Measurements from ENCODE around the gene PTPRT.

PTPRT gene

DNA sequence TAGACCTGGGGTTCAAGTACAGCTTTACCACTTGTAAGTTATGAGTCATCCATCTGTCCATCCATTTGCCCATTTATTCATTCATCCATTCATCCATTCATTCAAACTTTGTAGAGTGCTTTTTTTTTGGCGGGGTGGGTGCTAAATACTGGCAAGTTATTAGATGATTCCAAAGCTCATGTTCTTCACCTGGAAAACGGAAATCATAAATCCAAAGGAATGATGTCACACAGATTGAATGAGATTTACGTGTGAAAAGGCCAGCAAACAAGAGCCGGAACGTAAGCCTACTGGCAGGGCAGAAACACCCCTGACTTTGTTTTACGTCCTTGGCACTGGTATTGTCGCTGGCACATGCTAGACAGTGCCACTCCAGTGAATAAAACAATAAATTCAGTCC lies 1090.6 kb downstream of the PTPRT start:
- no peak overlapping the region for H3K27ac ChIP-seq
- TF ChIP-seq, protein P1, sequence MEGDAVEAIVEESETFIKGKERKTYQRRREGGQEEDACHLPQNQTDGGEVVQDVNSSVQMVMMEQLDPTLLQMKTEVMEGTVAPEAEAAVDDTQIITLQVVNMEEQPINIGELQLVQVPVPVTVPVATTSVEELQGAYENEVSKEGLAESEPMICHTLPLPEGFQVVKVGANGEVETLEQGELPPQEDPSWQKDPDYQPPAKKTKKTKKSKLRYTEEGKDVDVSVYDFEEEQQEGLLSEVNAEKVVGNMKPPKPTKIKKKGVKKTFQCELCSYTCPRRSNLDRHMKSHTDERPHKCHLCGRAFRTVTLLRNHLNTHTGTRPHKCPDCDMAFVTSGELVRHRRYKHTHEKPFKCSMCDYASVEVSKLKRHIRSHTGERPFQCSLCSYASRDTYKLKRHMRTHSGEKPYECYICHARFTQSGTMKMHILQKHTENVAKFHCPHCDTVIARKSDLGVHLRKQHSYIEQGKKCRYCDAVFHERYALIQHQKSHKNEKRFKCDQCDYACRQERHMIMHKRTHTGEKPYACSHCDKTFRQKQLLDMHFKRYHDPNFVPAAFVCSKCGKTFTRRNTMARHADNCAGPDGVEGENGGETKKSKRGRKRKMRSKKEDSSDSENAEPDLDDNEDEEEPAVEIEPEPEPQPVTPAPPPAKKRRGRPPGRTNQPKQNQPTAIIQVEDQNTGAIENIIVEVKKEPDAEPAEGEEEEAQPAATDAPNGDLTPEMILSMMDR (IDR thresholded peaks at IDR 0.05), result no peak
- no peak for TF ChIP-seq ZFX (IDR thresholded peaks at IDR 0.05; ENCODE audit: borderline replicate concordance)

DNA sequence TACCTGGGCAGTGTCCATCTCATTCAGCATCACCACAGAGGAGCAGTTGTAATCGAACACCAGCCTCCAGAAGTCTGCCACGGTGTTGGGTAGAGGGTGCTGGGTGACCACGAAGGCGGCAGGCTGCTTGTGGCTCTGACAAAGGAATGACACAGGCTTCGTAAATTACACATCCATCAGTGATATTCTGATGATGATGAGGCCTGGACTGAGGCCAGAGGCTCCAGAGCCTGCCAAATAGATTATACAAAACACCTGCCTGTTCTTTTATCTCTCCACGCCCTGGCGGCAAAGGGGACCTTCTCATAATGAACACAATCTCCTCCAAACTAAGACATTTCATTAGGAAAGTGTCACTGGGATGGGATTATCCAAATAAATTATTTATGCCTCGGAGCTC lies 1091.3 kb downstream of the PTPRT start:
- TF ChIP-seq ZFX (IDR thresholded peaks at IDR 0.05; ENCODE audit: borderline replicate concordance), result no peak
- TF ChIP-seq, protein P1 (IDR thresholded peaks at IDR 0.05), result no peak
- H3K27ac ChIP-seq, result no peak overlapping the region

DNA sequence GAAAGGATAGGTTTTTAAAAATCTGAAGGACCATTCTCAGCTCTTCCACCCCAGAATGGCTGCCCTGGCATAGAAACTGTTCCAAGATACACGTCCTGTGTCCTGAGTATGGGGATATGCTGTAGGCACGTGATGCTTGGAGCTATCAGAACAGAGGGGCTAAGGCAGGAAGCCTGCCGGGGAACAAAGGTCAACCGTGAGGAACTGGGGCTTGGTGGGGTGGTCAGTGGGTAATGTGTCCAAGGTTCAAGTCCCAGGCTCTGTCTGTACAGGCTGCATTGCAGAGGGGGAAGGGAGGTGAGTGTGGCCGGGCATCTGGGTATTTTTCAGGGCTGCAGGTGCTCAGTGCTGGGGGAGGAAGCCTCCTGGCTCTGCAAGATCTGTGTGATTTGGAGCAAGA lies 1092.0 kb downstream of the PTPRT start:
- TF ChIP-seq, protein P1 (IDR thresholded peaks at IDR 0.05), result no peak
- no peak for TF ChIP-seq ZFX (IDR thresholded peaks at IDR 0.05; ENCODE audit: borderline replicate concordance)
- H3K27ac ChIP-seq, result no peak overlapping the region

DNA sequence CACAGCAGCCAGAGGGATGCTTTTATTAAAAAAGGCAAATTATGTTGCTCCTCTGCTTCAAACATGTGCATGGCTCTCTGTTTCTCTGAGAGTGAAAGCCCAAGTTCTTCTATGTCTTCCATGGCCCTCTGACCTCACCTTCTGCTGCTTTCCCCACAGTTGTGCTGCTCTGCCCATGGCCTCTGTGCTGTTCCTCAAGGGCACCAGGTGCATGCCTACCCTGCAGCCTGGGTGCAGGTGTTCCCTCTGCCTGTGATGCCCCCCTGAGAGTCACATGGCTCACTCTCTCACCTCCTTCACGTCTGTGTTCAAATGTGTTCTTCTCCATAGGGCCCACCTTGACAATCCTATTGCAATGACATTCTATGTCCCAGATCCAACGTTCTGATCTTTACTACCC lies 1094.5 kb downstream of the PTPRT start:
- no peak overlapping the region for H3K27ac ChIP-seq
- TF ChIP-seq ZFX (IDR thresholded peaks at IDR 0.05; ENCODE audit: borderline replicate concordance), result no peak
- TF ChIP-seq, protein P1 (IDR thresholded peaks at IDR 0.05), result no peak

DNA sequence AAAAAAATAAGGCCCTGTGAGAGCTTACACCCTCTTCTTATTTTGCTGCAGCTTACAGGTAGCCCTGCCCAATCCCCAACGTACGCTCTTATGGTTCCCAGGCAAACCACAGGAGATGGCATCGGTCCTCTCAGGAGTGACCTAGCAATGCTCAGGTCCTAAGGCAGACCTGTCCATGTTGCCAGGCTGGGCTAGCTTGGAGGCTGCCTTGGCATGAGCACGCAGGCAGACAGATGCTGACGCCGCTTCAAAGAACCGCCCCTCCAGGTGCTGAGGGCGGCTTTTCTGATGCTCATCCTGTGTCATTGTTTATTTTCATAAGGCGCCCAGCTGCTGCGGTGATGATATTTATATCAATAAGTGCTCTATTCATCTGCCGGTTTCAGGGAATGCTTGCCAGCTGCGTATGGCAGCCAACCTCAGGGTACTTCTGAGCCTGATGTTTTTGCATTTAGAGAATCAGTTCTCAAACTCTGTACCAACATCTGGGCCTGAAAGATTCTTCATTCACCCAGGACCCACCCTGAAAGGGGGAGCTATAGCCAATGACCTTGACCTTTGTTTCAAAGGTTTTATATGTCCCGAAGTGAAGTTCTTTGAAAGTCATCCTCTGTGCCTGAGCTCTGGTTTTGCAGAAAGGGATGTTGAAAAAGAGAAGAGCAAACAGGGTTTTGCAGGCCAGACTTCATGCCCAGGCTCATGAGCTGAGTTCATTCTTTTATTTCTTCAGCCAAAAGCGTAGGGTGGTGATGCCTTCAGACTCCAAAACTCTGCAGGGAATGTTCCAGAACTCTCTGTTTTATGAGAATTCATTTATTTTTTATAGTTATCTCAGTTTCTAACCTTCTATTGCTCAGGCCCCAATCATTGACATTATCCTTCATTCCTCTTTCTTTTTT lies 1095.9 kb downstream of the PTPRT start:
- no peak for TF ChIP-seq ZFX (IDR thresholded peaks at IDR 0.05; ENCODE audit: borderline replicate concordance)
- TF ChIP-seq, protein P1 (IDR thresholded peaks at IDR 0.05), result no peak
- no peak overlapping the region for H3K27ac ChIP-seq

DNA sequence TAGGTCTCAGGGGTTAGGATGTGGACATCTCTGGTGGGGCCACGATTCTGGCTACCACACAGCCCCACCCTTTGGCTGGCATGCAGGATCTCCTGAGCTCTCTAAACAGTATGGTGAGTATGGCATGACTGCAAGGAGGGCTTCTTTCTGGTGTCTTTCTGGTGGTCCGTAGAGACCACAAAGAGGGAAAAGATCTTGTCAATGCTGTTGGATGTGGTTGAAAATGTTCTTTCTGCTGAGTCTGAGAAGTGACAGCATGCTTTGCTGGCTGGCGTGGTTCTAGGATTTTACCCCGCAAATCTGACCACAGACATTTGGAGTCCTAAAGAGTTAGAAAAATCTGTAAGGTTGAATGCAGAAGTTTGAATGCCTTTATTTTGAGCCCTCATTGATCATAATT lies 1096.7 kb downstream of the PTPRT start:
- H3K27ac ChIP-seq, result no peak overlapping the region
- no peak for TF ChIP-seq ZFX (IDR thresholded peaks at IDR 0.05; ENCODE audit: borderline replicate concordance)
- TF ChIP-seq, protein P1 (IDR thresholded peaks at IDR 0.05), result no peak

DNA sequence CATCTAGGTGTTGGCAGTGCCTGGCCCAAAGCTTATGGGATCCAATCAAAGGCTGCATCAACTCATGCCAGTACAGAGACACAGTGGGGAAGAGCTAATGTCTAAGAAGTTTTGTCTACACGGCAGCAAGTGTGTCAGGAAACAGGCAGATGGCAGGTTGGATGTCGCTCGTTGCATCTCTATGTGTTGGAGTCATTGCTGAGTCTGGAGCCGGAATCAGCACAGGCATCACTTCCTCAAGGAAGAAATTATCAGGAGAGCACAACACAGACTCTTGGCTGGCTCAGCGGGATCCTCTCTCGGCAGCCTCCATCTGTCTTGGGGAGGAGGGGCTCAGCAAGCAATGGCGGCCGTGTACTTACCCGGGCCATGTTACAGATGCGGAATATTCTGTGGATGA lies 1104.3 kb downstream of the PTPRT start:
- no peak overlapping the region for H3K27ac ChIP-seq
- TF ChIP-seq, protein P1 (IDR thresholded peaks at IDR 0.05), result no peak
- no peak for TF ChIP-seq ZFX (IDR thresholded peaks at IDR 0.05; ENCODE audit: borderline replicate concordance)

Data from 22Rv1 (cell line).